Posterior cingulate gyrus (tissue), 11 donors: ENCODE measurements around the gene PPP1R36.

ENCODE experiments used
- DNase-seq, 10 donors: peaks; one replicate each; pipeline versions ENCODE4 v3.0.0 to v3.0.0-alpha.2; 2020 to 2021; ENCODE audit warnings: mixed read lengths in 3 of 10
- intact Hi-C: fragments of 100-400 bp; cut with DNase I; formaldehyde crosslinking; loops from one replicate; pipeline ENCODE4 v1.15.1; 2023

Gene PPP1R36

DNA sequence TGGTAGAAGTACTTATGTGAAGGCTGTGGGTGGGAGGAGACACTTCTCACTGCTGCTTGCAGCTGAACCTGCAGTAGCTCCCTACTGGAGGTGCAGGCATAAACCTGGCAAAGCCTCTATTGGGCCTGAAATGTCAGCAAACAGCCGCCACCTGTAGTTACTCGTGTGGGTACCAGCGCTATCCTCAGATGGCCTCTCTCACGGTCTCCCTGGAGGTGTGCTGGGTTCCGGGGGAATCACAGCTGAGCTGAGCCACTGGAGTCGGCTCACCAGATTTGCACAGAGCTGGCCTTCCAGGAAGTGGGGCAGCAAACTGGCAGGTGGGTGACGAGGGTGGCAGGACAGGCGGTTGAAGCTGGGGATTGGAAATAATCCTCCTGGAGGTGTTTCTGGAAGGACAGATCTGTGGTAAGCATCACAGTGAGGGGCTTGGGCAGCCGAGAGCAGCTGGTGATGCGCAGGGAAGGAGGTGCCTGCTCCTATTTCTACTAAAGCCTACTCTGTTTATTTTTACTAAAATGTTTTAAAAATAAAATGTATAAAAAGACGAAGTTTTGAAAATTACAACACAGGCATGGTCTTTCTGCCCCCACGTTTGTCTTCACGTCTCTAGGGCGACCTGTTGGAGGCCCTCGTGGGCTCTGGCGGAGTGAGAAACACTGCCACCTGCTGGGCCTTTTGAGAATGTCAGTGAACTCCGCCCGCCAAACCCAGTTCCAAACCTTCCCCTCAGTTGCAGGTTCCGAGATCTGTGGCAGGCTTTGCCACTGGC lies 86.6 kb downstream of the PPP1R36 start:
- intact Hi-C loops = loop anchor here (1.0 to 10.0 kb wide), 3 partner anchors 96 to 292 kb away; partner anchors contain the start of genes HSPA2, ZBTB1 and ZBTB25
- DNase-seq = peak; percentile 52 to 96 (median 77)

DNA sequence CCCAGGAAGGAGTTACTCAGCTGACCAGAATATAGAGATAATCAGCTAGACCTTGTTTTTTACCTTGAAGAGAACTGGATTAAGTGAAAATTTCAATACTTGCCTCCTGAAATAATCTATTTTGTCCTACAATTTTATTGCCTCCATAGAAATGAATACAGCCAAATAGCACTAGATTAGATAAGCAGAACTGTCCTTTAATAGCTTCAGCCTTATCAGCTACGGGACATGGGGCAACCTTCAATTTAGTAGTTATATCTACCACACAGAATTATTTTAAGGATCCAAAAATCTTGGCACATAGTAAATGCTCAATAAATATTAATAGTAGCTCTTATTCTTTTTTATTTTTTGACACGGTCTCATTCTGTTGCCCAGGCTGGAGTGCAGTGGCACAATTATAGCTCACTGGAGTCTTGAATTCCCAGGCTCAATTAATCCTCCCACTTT lies 87.2 kb downstream of the PPP1R36 start:
- intact Hi-C loops = loop anchor here (1.0 to 10.0 kb wide), 3 partner anchors 97 to 292 kb away; partner anchors contain the start of genes HSPA2, ZBTB1 and ZBTB25
- DNase-seq = no peak

DNA sequence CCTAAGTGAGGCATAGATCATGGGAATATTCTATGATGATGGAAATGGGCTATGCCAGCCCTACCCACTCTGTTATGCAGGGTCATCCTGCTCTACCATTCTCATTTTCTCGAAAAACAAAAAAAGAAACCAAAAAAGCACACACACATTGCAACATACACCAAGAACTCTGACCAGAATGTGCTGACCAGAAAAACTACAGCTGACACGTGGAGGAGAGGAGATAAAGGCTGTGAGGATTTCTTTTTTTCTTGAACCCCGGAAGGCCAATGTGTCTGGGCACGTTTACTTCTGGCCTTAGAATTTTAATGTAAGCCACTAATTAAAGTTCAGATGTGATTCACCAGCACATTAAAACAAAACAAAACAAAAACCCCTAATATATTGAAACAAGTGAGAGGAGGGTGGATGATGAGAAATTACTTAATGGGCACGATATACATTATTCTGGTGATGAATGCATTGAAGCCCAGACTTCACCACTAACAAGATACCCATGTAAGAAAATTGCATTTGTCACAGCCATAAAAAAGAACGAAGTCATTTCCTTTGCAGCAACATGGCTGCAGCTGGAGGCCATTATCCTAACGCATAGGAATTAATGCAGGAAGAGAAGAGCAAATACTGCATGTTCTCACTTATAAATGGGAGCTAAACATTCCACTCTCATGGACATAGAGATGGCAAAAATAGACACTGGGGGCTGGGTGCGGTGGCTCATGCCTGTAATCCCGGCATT lies 88.1 kb downstream of the PPP1R36 start:
- intact Hi-C loops = loop anchor here (10.0 kb wide), 2 partner anchors 133 to 293 kb away; partner anchors contain the start of genes ZBTB1 and ZBTB25
- no peak for DNase-seq

DNA sequence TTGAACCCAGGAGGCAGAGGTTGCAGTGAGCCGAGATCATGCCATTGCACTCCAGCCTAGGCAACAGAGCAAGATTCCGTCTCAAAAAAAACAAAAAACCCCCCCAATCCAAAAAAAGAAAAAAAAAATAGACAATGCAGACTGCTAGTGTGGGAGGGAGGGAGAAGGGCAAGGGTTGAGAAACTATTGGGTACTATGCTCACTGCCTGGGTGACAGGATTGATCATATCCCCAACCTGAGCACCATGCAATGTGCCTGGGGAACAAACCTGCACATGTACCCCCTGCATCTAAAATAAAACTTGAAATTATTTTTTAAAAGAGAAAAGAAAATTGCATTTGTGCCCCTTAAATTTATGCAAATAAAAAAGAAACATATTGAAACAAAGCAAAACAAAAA lies 88.9 kb downstream of the PPP1R36 start:
- DNase-seq = no peak
- intact Hi-C loops = loop anchor here (10.0 kb wide), 2 partner anchors 134 to 294 kb away; partner anchors contain the start of genes ZBTB1 and ZBTB25
